ENCODE data around the gene SNED1.

SNED1 gene

DNA sequence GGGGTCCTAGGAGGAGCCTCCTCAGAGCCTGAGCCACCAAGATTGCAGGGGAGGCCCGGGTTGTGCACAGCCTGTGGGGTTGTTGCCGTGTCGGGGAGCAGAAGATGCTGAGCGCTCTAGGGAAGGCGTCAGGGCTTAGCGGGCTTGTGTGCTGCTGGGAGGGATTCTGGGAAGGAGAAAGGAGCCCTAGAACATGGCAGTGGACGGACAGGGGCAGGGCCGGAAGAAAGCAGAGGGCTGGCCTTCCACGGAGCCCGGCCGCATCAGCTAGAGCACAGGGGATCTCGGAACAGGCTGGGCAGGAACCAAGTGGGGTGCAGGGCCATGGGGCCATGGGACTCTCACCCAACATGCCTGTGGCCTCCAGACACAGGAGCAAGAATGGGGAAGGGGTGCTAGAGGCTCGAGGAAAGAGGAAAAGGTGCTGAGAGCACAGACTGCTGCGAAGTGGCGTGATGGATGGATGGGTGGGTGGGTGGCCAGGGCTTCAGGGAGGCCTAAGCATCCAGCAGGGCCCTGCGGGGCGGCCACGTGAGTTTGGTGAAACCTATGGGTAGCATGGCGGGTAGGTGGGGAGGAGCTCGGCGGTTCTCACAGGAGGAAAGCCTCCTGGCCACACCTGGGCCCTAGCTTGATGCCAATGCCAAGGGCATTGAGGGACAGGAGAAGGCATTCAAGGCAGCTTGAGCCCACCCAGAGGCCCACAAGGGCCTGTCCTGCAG lies 67.9 kb downstream of the SNED1 start:
- H3K27ac ChIP-seq (ENCODE audit: low read length), result no peak overlapping the region
- H3K9me3 ChIP-seq (ENCODE audit: insufficient read depth, low read depth, low read length), result no peaks in the 10 kb centered on the region
- no peak overlapping the region for H3K4me3 ChIP-seq (ENCODE audit: low read length)
- no peaks in the 10 kb centered on the region for H3K4me1 ChIP-seq (ENCODE audit: insufficient read depth, low read length)
- H3K36me3 ChIP-seq (ENCODE audit: insufficient read depth, low read depth, low read length), result no peaks in the 10 kb centered on the region
- no peak overlapping the region for H3K9ac ChIP-seq (ENCODE audit: low read depth, low read length)
- H3K27me3 ChIP-seq (ENCODE audit: insufficient read depth, low read length), result no peaks in the 10 kb centered on the region

DNA sequence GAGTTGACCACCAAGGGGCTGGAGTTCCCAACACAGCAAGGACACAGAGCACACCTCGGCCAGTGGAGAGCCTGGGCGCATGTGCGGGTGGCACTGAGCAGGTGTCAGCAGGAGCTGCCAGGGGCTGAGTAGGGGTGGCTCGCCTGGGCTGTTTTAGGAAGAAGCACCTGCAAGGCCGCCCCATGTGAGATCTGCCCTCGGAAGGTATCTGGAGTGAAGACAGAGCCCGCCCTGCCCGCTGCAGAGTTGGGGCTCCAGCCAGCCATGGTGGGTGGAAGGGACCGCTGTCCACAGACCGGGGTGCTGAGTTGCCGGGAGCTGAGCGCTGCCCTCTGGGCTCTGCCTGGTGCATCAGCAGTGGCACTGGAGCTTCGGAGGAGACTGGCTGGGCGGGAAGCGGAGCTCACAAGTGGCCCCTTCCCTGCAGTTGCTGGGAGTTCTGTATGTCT lies 68.5 kb downstream of the SNED1 start:
- Histone ChIP-seq H3K27ac (ENCODE audit: low read length) (no peak overlapping the region), H3K36me3 (ENCODE audit: insufficient read depth, low read depth, low read length) (no peaks in the 10 kb centered on the region), H3K4me3 (ENCODE audit: low read length) (no peak overlapping the region), H3K4me1 (ENCODE audit: insufficient read depth, low read length) (no peaks in the 10 kb centered on the region), H3K27me3 (ENCODE audit: insufficient read depth, low read length) (no peaks in the 10 kb centered on the region), H3K9me3 (ENCODE audit: insufficient read depth, low read depth, low read length) (no peaks in the 10 kb centered on the region), H3K9ac (ENCODE audit: low read depth, low read length) (no peak overlapping the region)

DNA sequence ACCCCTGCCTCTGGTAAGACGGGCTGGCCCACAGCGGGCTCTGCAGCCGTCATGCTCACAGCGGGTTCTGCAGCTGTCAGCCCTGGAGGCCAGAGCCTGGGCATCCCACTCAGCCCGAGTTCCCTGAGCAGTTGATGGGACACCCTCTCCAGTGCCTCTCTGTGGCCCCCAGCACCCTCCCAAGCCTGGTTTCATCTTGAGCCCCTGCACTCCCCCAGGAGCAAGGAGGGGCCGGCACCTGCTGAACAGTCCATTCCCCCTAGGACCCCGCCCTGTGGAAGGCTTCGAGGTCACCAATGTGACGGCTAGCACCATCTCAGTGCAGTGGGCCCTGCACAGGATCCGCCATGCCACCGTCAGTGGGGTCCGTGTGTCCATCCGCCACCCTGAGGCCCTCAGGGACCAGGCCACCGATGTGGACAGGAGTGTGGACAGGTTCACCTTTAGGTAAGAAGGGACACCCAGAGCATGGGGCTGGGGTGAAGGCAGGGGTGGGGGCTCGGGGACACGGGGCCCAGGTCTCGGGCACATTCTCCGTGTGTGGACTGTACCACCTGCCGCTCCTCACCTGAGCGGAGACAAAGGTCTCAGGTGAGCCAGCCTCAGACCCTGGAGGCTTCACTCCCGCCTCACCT lies 69.2 kb downstream of the SNED1 start:
- Histone ChIP-seq H3K36me3 (ENCODE audit: insufficient read depth, low read depth, low read length) (no peaks in the 10 kb centered on the region), H3K9me3 (ENCODE audit: insufficient read depth, low read depth, low read length) (no peaks in the 10 kb centered on the region), H3K9ac (ENCODE audit: low read depth, low read length) (no peak overlapping the region), H3K4me1 (ENCODE audit: insufficient read depth, low read length) (no peaks in the 10 kb centered on the region), H3K27me3 (ENCODE audit: insufficient read depth, low read length) (no peaks in the 10 kb centered on the region), H3K4me3 (ENCODE audit: low read length) (no peak overlapping the region), H3K27ac (ENCODE audit: low read length) (no peak overlapping the region)

DNA sequence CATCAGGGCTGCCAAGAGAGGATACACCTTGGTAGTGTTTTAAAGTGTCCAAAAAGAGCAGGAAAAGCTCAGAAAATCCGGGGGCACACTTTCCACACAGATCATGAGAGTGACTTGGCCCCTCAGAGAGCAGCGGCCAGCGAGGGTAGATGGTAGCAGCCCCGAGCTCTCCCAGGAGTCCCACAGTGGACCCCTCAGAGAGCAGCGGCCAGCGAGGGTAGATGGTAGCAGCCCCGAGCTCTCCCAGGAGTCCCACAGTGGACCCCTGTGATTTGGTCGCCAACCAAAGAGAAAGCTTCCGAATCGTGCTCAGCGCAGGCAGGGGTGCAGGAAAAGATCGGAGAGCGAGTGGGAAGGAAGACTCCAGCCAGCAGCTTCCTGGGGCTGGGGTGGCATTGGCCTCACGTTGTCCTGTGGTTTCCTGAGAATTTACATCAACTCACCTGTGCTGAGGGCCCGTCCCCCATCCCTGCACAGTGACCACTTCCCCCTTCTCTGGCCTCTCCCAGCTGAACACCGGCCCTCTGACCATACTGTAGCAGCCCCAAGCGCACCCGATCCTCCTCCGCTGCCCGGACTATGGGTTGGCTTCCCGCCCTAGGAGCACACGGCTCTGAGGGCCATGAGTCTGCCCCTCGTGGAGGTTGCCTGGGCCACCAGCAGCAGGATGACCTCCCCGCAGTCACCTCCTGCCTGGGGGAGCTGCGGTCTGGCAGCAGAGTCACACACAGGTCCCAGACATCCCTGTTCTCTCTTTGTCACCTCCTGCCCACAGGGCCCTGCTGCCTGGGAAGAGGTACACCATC lies 69.9 kb downstream of the SNED1 start:
- Histone ChIP-seq H3K36me3 (ENCODE audit: insufficient read depth, low read depth, low read length) (no peaks in the 10 kb centered on the region), H3K9ac (ENCODE audit: low read depth, low read length) (no peak overlapping the region), H3K9me3 (ENCODE audit: insufficient read depth, low read depth, low read length) (no peaks in the 10 kb centered on the region), H3K27me3 (ENCODE audit: insufficient read depth, low read length) (no peaks in the 10 kb centered on the region), H3K4me3 (ENCODE audit: low read length) (no peak overlapping the region), H3K4me1 (ENCODE audit: insufficient read depth, low read length) (no peaks in the 10 kb centered on the region), H3K27ac (ENCODE audit: low read length) (no peak overlapping the region)

DNA sequence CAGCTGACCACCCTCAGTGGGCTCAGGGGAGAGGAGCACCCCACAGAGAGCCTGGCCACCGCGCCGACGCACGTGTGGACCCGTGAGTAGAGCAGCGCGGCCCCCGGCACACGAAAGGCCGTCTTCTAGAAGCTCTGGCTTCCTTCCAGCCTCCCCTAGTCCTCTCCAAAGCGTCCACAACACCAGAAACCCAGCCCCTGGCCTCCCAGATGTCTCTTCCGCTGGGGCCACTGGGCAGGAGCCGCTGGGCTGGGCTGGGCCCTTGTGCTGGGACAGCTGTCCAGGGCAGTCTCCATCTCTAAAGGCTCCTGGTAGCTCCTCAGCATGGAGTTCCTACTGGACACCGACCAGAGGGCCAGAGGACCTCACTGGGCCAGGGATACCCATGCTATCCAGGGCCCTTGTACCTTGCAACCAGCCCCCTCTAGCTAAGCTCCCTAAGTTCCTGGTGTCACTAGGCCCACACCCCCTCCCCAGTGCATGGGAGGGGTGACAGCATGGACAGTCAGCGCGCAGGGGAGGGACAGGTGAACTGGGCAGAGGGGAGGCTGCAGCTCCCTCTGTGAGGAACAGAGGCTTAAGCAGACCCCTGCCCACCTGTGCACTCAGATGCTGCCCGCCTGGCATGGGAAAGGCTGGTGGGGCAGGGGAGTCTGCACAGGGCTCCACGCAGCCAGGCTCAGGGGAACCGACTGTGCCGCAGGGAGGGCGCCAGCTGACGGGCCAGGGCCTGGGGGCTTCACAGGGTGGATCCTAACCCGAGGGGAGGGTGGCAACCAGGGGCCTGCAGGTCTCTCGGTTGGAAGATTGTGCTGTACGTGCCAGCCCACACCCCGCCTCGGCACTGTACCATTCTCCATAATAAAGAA lies 70.8 kb downstream of the SNED1 start:
- no peaks in the 10 kb centered on the region for H3K9me3 ChIP-seq (ENCODE audit: insufficient read depth, low read depth, low read length)
- no peaks in the 10 kb centered on the region for H3K4me1 ChIP-seq (ENCODE audit: insufficient read depth, low read length)
- no peaks in the 10 kb centered on the region for H3K27me3 ChIP-seq (ENCODE audit: insufficient read depth, low read length)
- no peak overlapping the region for H3K27ac ChIP-seq (ENCODE audit: low read length)
- no peaks in the 10 kb centered on the region for H3K36me3 ChIP-seq (ENCODE audit: insufficient read depth, low read depth, low read length)
- no peak overlapping the region for H3K4me3 ChIP-seq (ENCODE audit: low read length)
- H3K9ac ChIP-seq (ENCODE audit: low read depth, low read length), result no peak overlapping the region

DNA sequence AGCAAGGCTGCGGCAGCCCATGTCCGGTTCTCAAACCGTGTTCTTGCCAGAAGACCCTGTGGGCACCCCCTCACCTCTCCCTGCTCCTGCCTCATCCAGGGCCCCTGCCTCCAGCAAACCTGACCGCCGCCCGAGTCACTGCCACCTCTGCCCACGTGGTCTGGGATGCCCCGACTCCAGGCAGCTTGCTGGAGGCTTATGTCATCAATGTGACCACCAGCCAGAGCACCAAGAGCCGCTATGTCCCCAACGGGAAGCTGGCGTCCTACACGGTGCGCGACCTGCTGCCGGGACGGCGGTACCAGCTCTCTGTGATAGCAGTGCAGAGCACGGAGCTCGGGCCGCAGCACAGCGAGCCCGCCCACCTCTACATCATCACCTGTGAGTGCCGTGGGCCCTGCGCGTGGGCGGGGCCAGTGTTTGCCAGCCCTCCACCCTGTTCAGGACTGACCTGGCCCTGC lies 71.4 kb downstream of the SNED1 start:
- H3K9me3 ChIP-seq (ENCODE audit: insufficient read depth, low read depth, low read length), result no peaks in the 10 kb centered on the region
- no peak overlapping the region for H3K9ac ChIP-seq (ENCODE audit: low read depth, low read length)
- H3K36me3 ChIP-seq (ENCODE audit: insufficient read depth, low read depth, low read length), result no peaks in the 10 kb centered on the region
- H3K4me3 ChIP-seq (ENCODE audit: low read length), result no peak overlapping the region
- H3K27me3 ChIP-seq (ENCODE audit: insufficient read depth, low read length), result no peaks in the 10 kb centered on the region
- no peaks in the 10 kb centered on the region for H3K4me1 ChIP-seq (ENCODE audit: insufficient read depth, low read length)
- no peak overlapping the region for H3K27ac ChIP-seq (ENCODE audit: low read length)

DNA sequence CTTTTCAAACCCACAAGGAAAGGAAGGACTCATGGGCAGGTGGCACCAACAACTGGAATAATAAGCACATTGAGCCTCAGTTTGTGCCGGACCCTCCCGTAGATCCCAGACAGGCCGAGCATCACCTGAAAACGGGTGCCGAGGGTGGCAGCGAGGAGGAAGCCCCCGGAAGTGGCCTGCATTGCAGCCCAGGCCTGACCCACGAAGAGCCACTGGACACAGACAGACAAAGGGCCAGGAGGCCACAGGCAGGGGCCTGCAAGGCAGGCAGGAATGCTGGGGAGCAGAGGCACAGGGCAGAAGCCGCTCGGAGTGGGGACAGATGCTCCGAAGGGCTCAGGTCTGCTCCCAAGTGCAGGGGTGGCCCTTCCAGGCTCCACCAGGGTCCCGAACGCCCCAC lies 71.9 kb downstream of the SNED1 start:
- H3K9ac ChIP-seq (ENCODE audit: low read depth, low read length), result no peak overlapping the region
- no peaks in the 10 kb centered on the region for H3K27me3 ChIP-seq (ENCODE audit: insufficient read depth, low read length)
- H3K4me1 ChIP-seq (ENCODE audit: insufficient read depth, low read length), result no peaks in the 10 kb centered on the region
- H3K27ac ChIP-seq (ENCODE audit: low read length), result no peak overlapping the region
- no peak overlapping the region for H3K4me3 ChIP-seq (ENCODE audit: low read length)
- no peaks in the 10 kb centered on the region for H3K9me3 ChIP-seq (ENCODE audit: insufficient read depth, low read depth, low read length)
- no peaks in the 10 kb centered on the region for H3K36me3 ChIP-seq (ENCODE audit: insufficient read depth, low read depth, low read length)

DNA sequence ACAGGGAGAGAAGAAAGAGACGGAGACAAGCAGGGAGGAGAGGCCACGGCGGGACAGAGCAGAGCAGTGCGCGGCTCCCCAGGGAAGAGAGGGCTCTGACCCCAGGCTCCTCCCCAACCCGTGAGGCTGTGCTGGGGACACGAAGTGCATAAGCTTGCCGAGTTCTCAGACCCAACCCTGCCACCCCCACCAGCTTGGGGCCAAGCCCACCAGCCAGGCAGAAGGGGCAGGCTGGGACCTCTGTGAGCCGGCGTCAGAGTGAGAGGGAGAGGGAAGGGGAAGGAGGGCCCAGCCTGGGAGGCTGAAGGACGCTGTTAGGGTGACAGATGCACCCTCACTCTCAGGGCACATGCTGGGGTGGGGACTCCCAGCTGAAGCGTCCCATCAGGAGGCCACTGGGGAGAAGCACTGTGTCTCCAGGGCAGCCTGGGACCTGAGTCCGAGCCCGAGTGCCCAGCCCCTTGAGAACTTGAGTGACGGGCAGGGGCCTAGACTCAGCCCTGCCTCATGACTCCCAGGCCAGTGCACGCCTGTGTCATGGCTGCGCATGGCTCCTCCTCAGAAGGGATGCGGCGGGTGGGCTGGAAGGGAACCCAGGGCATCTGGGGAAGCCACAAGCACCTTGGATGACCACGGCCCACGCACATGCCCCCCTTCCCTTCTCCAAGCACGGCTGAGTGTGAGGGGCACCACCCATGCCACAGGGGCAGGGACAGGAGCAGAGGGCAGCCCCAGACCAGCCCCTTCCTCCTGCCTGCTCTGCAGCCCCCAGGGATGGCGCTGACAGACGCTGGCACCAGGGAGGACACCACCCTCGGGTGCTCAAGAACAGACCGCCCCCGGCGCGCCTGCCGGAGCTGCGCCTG lies 72.6 kb downstream of the SNED1 start:
- H3K9me3 ChIP-seq (ENCODE audit: insufficient read depth, low read depth, low read length), result no peaks in the 10 kb centered on the region
- no peaks in the 10 kb centered on the region for H3K27me3 ChIP-seq (ENCODE audit: insufficient read depth, low read length)
- no peak overlapping the region for H3K27ac ChIP-seq (ENCODE audit: low read length)
- H3K36me3 ChIP-seq (ENCODE audit: insufficient read depth, low read depth, low read length), result no peaks in the 10 kb centered on the region
- no peaks in the 10 kb centered on the region for H3K4me1 ChIP-seq (ENCODE audit: insufficient read depth, low read length)
- H3K9ac ChIP-seq (ENCODE audit: low read depth, low read length), result no peak overlapping the region
- H3K4me3 ChIP-seq (ENCODE audit: low read length), result no peak overlapping the region

DNA sequence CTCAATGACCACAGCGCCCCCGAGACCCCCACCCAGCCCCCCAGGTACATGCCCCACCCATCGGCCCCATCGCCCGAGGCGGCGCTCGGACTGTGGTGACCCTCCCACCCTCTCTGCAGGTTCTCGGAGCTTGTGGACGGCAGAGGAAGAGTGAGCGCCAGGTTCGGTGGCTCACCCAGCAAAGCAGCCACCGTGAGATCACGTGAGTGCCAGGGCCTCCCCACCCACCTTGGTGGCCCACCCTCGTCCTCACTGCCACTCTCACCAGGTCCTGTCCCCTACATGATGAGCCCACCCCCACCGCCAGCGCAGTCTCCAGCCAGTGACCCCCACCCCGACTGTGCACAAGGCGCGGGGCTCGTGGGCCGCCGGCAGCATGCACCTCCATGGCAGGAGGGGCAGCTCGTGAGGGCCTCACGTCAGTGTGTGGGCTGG lies 73.3 kb downstream of the SNED1 start:
- Histone ChIP-seq H3K27me3 (ENCODE audit: insufficient read depth, low read length) (no peaks in the 10 kb centered on the region), H3K36me3 (ENCODE audit: insufficient read depth, low read depth, low read length) (no peaks in the 10 kb centered on the region), H3K9ac (ENCODE audit: low read depth, low read length) (no peak overlapping the region), H3K27ac (ENCODE audit: low read length) (no peak overlapping the region), H3K9me3 (ENCODE audit: insufficient read depth, low read depth, low read length) (no peaks in the 10 kb centered on the region), H3K4me1 (ENCODE audit: insufficient read depth, low read length) (no peaks in the 10 kb centered on the region), H3K4me3 (ENCODE audit: low read length) (no peak overlapping the region)

DNA sequence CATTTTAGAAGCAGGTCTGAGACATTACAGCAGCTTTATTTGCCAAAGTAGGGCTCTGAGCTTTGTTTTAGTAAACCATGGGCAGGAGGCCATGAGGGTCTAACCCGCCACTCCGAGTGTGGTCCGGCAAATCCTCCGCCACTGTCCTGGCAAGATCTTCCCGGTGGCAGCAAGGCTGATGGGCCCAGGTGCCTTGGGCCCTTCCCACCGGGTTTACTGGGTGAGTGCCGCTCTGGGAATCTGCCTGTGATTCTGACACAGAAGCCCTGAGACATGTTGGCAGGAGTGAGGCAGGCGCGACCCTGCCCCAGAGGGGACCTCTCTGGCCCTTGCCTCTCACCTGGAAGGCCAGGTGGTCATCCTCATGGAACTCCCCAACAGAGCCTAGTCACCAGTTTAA lies 73.7 kb downstream of the SNED1 start:
- Histone ChIP-seq H3K4me1 (ENCODE audit: insufficient read depth, low read length) (no peaks in the 10 kb centered on the region), H3K9me3 (ENCODE audit: insufficient read depth, low read depth, low read length) (no peaks in the 10 kb centered on the region), H3K27ac (ENCODE audit: low read length) (no peak overlapping the region), H3K27me3 (ENCODE audit: insufficient read depth, low read length) (no peaks in the 10 kb centered on the region), H3K36me3 (ENCODE audit: insufficient read depth, low read depth, low read length) (no peaks in the 10 kb centered on the region), H3K9ac (ENCODE audit: low read depth, low read length) (no peak overlapping the region), H3K4me3 (ENCODE audit: low read length) (no peak overlapping the region)
